Measurements from ENCODE around the gene BNC2.

DNA sequence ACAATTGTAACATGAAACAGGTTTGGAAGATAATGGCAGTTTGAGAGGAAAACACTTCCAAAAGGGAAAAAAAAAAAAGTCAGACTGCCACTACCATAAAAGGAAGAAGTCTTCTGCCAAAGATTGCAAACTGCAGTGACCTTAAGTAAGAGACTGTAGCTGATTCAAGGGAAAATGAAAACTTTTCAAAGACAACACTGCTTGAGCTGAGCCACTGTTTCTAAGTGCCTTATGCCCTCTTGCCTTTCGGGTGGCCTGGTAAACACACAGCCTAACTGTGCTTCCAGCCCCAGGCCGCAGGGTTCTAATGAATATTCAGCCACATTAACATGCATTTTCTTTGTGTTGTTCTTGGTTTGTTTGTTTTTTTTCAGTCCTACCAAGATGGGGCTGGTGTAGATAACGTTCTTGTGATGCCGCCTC lies 354.6 kb downstream of the BNC2 start:
- TF ChIP-seq, protein P1, sequence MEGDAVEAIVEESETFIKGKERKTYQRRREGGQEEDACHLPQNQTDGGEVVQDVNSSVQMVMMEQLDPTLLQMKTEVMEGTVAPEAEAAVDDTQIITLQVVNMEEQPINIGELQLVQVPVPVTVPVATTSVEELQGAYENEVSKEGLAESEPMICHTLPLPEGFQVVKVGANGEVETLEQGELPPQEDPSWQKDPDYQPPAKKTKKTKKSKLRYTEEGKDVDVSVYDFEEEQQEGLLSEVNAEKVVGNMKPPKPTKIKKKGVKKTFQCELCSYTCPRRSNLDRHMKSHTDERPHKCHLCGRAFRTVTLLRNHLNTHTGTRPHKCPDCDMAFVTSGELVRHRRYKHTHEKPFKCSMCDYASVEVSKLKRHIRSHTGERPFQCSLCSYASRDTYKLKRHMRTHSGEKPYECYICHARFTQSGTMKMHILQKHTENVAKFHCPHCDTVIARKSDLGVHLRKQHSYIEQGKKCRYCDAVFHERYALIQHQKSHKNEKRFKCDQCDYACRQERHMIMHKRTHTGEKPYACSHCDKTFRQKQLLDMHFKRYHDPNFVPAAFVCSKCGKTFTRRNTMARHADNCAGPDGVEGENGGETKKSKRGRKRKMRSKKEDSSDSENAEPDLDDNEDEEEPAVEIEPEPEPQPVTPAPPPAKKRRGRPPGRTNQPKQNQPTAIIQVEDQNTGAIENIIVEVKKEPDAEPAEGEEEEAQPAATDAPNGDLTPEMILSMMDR (IDR thresholded peaks at IDR 0.05): no peak
- TF ChIP-seq POLR2A (IDR thresholded peaks at IDR 0.05) (no peak), POLR2AphosphoS5 (IDR thresholded peaks at IDR 0.05) (no peak), EP300 (IDR thresholded peaks at IDR 0.05) (no peak)
